B cell (primary cell): ENCODE results near the gene OPN1SW. TPM values are rescaled to one million over a fixed set of nuclear protein-coding genes. Genes with fewer than 3 reads are reported as not detected.

ENCODE experiments used
- ATAC-seq: fragments of 200-7000 bp; cut with Tn5 transposase; one replicate; pipeline ENCODE4 v1.10.0; 2021; ENCODE audit warnings: low read depth, mild to moderate bottlenecking, moderate number of reproducible peaks, moderate library complexity
- CTCF ChIA-PET: fragments of 350-600 bp; sonication (Branson Sonifier 250); formaldehyde crosslinking; loops from one replicate; lab custom pipeline; 2021; ENCODE audit warnings: antibody characterized with exemption, inconsistent platforms; lab: Charles Lee
- POLR2A ChIA-PET: fragments of 350-600 bp; sonication (Branson Sonifier 250); formaldehyde crosslinking; loops from one replicate; lab custom pipeline; 2021; ENCODE audit warnings: antibody characterized with exemption; lab: Charles Lee
- DNase-seq: peaks from one replicate; pipeline ENCODE4 v3.0.0; 2013
- H2AFZ ChIP-seq: 2 replicates; pipeline ENCODE4 v1.6.1; 2012; ENCODE audit warnings: mild to moderate bottlenecking, low read depth, low read length; ENCODE audit not compliant: insufficient read depth, poor library complexity, severe bottlenecking
- H3K27ac ChIP-seq, 2 donors: 1 replicate in 1 of 2; 2 replicates in 1 of 2; pipeline ENCODE4 v1.5.1; 2012 to 2013; ENCODE audit warnings: low read length in 2 of 2, mild to moderate bottlenecking in 2 of 2, moderate library complexity in 1 of 2
- H3K27me3 ChIP-seq, 4 experiments: fragments of 200-600 bp in 1 of 4; sonication (generic) in 1 of 4; replicated peaks in 1 of 4; 1 replicate in 2 of 4; 2 replicates in 2 of 4; pipeline versions ENCODE4 v1.6.1 to v1.7.0; 2013 to 2016; ENCODE audit warnings: low read length in 3 of 4, mild to moderate bottlenecking in 2 of 4, mixed read lengths in 1 of 4, moderate library complexity in 1 of 4; ENCODE audit not compliant: insufficient read depth in 4 of 4, control insufficient read depth in 3 of 4; ENCODE audit errors: control extremely low read depth in 1 of 4
- H3K36me3 ChIP-seq, 2 experiments: replicated peaks in 1 of 2; 1 replicate in 1 of 2; 2 replicates in 1 of 2; pipeline versions ENCODE4 v1.6.1 to v1.7.1; 2013; ENCODE audit warnings: low read length in 1 of 2; ENCODE audit not compliant: insufficient read depth in 2 of 2, control insufficient read depth in 1 of 2; ENCODE audit errors: control extremely low read depth in 1 of 2, extremely low read depth in 1 of 2
- H3K4me1 ChIP-seq, 2 donors: fragments of 200-600 bp in 1 of 2; sonication (generic) in 1 of 2; 1 replicate in 1 of 2; 2 replicates in 1 of 2; pipeline versions ENCODE4 v1.5.1 to v1.6.1; 2013 to 2017; ENCODE audit warnings: low read length in 2 of 2; ENCODE audit not compliant: control insufficient read depth in 2 of 2, insufficient read depth in 2 of 2
- H3K4me2 ChIP-seq: replicated peaks from 2 replicates; pipeline ENCODE3; 2012; ENCODE audit warnings: mild to moderate bottlenecking, low read depth, low read length; ENCODE audit not compliant: poor library complexity, severe bottlenecking
- H3K4me3 ChIP-seq, 5 experiments: fragments of 200-600 bp in 1 of 5; sonication (generic) in 1 of 5; 1 replicate in 3 of 5; 2 replicates in 2 of 5; pipeline versions ENCODE4 v1.5.1 to v1.7.0; 2011 to 2016; ENCODE audit warnings: low read length in 4 of 5, mild to moderate bottlenecking in 4 of 5, low read depth in 2 of 5, control low read depth in 1 of 5, moderate library complexity in 1 of 5; ENCODE audit not compliant: insufficient read depth in 1 of 5; ENCODE audit errors: control extremely low read depth in 1 of 5, extremely low read depth in 1 of 5
- H3K79me2 ChIP-seq: fragments of 200-600 bp; sonication (generic); one replicate; pipeline ENCODE4 v1.6.0; 2016; ENCODE audit warnings: low read length; ENCODE audit not compliant: control insufficient read depth, insufficient read depth
- H3K9ac ChIP-seq: fragments of 200-600 bp; sonication (generic); 2 replicates; pipeline ENCODE4 v1.6.1; 2017; ENCODE audit warnings: mild to moderate bottlenecking, low read length, moderate library complexity
- H3K9me3 ChIP-seq, 3 donors: one replicate each; pipeline versions ENCODE4 v1.6.1 to v1.7.1; 2013; ENCODE audit warnings: low read length in 2 of 3; ENCODE audit not compliant: control insufficient read depth in 2 of 3, insufficient read depth in 1 of 3; ENCODE audit errors: control extremely low read depth in 1 of 3
- H4K20me1 ChIP-seq: 2 replicates; pipeline ENCODE4 v1.6.0; 2012; ENCODE audit warnings: mild to moderate bottlenecking, low read length; ENCODE audit not compliant: insufficient read depth, control insufficient read depth, poor library complexity, severe bottlenecking
- H3K27ac Mint-ChIP-seq: one replicate; pipeline ENCODE4 v1.8.0; 2021; ENCODE audit warnings: mixed read lengths
- H3K27me3 Mint-ChIP-seq: one replicate; pipeline ENCODE4 v1.8.0; 2021; ENCODE audit warnings: mixed read lengths
- H3K4me1 Mint-ChIP-seq: one replicate; pipeline ENCODE4 v1.8.0; 2021; ENCODE audit warnings: mixed read lengths
- H3K4me3 Mint-ChIP-seq: one replicate; pipeline ENCODE4 v1.8.0; 2021; ENCODE audit warnings: mixed read lengths
- H3K9me3 Mint-ChIP-seq: one replicate; pipeline ENCODE4 v1.8.0; 2022; ENCODE audit warnings: mixed read lengths; ENCODE audit not compliant: insufficient read depth
- EZH2 ChIP-seq: IDR thresholded peaks from 2 replicates; pipeline ENCODE4 v1.6.1; 2012; ENCODE audit warnings: borderline replicate concordance, low read depth, mild to moderate bottlenecking, moderate library complexity, low read length; ENCODE audit not compliant: insufficient read depth, poor library complexity, severe bottlenecking
- WGBS: methylation state at CpG from one replicate; pipeline ENCODE4 v1.1.5; 2013; ENCODE audit warnings: missing lambda C conversion rate; ENCODE audit not compliant: insufficient coverage; 5-methylcytosine and 5-hydroxymethylcytosine counted together
- intact Hi-C: fragments of 100-400 bp; cut with micrococcal nuclease; formaldehyde crosslinking; loops from one replicate; pipeline ENCODE4 v1.10.0; 2022
- polyA plus RNA-seq: library from polyadenylated mRNA; depleted of rRNA; stranded (reverse); fragments of >200 nt; gene quantifications from 2 replicates; pipeline ENCODE4 v1.2.3, GENCODE V29; 2012
- total RNA-seq, 2 donors: library from RNA; stranded (reverse); fragments of 120-200 nt in 1 of 2; gene quantifications; 1 replicate in 1 of 2; 2 replicates in 1 of 2; pipeline versions ENCODE4 v1.2.3 to v1.2.4, GENCODE V29; 2013 to 2022
- TF ChIP-seq, protein P1 (sequence below): fragments of 200-600 bp; IDR thresholded peaks from one replicate; pipeline ENCODE4 v1.8.0; 2022; ENCODE audit warnings: antibody characterized with exemption, mild to moderate bottlenecking

The OPN1SW gene
- total and polyA plus RNA-seq, 2 donors (not counting 1 experiment from before 2014, with no cell fraction given) = not detected

DNA sequence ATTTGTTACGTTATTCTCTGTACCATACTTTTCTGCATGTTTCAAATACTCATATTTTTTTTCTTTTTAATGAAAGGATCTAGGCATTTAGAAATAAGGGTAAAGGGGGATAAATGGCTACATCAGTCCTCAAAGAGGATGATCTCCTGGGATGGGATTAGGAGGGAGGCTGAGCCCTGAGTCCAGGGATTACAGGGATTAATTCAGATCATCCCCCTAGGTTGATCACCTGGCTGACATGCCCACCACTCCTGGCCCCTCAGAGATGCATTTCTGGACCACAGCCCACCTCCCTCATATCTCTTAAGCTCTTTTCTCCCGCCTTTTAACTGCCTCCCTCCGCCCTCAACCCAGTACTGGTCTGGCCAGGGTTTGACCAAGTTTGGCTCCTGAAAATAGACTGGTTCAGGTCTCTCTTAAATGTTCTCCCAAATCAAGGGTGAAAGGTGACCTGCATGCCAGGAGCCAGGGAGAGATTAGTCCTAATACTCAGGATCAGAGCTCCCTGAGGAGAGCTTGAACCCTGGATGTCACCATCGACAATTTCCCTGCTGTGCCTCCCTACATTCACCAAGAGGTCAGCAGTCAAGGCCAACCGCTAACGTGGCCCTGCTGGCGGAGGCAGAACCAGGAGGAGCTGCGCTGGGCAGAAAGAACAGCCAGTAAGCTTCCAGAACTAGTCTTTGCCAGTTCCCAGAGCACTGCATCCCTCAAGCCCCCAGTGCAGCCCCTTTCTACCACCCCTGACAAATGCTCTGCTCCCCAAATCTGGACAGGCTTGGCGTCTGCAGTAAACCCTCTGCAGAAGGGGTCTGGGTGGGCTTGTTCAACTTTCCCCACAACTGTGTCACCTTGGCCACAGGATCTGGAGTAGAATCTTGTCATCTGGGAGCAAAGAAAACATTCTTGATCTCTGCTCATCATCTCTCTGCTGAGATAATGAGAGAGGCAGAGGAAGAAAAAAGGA is 13.1 kb upstream of the OPN1SW start:
- intact Hi-C loops = no loop called here
- ATAC-seq = no peak
- H3K9ac ChIP-seq = no peak overlapping the region
- H3K36me3 ChIP-seq = no peaks in the 10 kb centered on the region
- CTCF ChIA-PET = interaction anchor here (2.0 kb wide), 1 partner anchor 95 kb away, joined by 4 read pairs; no protein-coding TSS in a partner anchor
- H3K4me3 ChIP-seq = no peak overlapping the region
- Mint-ChIP-seq H3K27me3 (no peaks in the 10 kb centered on the region), H3K4me1 (peaks cover 9% of the 10 kb centered on the region), H3K27ac (no peak overlapping the region), H3K4me3 (peak overlapping the region; percentile 80), H3K9me3 (no peaks in the 10 kb centered on the region)
- WGBS = 99% methylated on average over 8 of the region's 9 CpGs
- H4K20me1 ChIP-seq = no peaks in the 10 kb centered on the region
- no peak overlapping the region for H3K4me2 ChIP-seq
- POLR2A ChIA-PET = no interaction called here
- no peaks in the 10 kb centered on the region for H3K79me2 ChIP-seq
- peaks cover 9 to 15% of the 10 kb centered on the region in 2 donors for H3K4me1 ChIP-seq
- no peak for TF ChIP-seq EZH2
- TF ChIP-seq, protein P1, sequence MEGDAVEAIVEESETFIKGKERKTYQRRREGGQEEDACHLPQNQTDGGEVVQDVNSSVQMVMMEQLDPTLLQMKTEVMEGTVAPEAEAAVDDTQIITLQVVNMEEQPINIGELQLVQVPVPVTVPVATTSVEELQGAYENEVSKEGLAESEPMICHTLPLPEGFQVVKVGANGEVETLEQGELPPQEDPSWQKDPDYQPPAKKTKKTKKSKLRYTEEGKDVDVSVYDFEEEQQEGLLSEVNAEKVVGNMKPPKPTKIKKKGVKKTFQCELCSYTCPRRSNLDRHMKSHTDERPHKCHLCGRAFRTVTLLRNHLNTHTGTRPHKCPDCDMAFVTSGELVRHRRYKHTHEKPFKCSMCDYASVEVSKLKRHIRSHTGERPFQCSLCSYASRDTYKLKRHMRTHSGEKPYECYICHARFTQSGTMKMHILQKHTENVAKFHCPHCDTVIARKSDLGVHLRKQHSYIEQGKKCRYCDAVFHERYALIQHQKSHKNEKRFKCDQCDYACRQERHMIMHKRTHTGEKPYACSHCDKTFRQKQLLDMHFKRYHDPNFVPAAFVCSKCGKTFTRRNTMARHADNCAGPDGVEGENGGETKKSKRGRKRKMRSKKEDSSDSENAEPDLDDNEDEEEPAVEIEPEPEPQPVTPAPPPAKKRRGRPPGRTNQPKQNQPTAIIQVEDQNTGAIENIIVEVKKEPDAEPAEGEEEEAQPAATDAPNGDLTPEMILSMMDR = no peak
- H3K9me3 ChIP-seq = no peaks in the 10 kb centered on the region
- DNase-seq = no peak
- no peak overlapping the region for H3K27ac ChIP-seq
- H2AFZ ChIP-seq = no peak overlapping the region
- no peaks in the 10 kb centered on the region for H3K27me3 ChIP-seq

DNA sequence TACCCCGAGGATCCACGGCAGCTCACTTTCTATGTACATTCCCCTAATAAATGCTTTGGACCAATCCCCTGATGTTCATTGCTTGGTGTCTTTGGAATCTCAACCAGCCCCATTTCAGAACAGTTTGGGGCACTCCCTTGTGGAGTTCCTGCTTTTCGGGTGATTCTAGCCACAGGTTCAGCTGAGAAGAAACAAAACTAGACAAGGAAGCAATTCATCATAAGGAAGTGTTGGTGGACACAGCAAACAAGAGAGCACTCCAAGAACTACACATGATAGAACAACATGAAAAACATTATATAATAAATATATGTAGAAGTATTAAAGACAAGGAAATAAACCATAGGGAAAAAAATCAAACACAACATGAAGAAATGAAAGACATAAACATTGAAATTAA is 10.1 kb upstream of the OPN1SW start:
- no peaks in the 10 kb centered on the region for H3K9me3 Mint-ChIP-seq
- no peaks in the 10 kb centered on the region for H4K20me1 ChIP-seq
- 72% methylated on average over 3 of the region's 3 CpGs for WGBS
- no peak overlapping the region for H3K4me2 ChIP-seq
- H3K4me1 ChIP-seq = peaks cover 4 to 6% of the 10 kb centered on the region in 2 donors
- H3K27me3 Mint-ChIP-seq = no peaks in the 10 kb centered on the region
- H2AFZ ChIP-seq = no peak overlapping the region
- POLR2A ChIA-PET = no interaction called here
- no peak overlapping the region for H3K27ac ChIP-seq
- no peaks in the 10 kb centered on the region for H3K79me2 ChIP-seq
- CTCF ChIA-PET = interaction anchor here (0.6 kb wide), 1 partner anchor 14 kb away, joined by 3 read pairs; no protein-coding TSS in a partner anchor
- H3K27me3 ChIP-seq = peaks cover 0 to 4% (median 0%) of the 10 kb centered on the region in 4 experiments
- no peaks in the 10 kb centered on the region for H3K9me3 ChIP-seq
- no peaks in the 10 kb centered on the region for H3K36me3 ChIP-seq
- H3K4me3 Mint-ChIP-seq = no peak overlapping the region
- intact Hi-C loops = no loop called here
- no peak overlapping the region for H3K27ac Mint-ChIP-seq
- DNase-seq = no peak
- H3K4me1 Mint-ChIP-seq = peaks cover 7% of the 10 kb centered on the region
- no peak overlapping the region for H3K4me3 ChIP-seq
- no peak for ATAC-seq
- H3K9ac ChIP-seq = no peak overlapping the region
- TF ChIP-seq, protein P1 = no peak
- no peak for TF ChIP-seq EZH2
